ENCODE results near the gene PLAAT1. TPM values are rescaled to one million over a fixed set of nuclear protein-coding genes. Genes with fewer than 3 reads are reported as not detected.

The PLAAT1 gene
- total RNA-seq (ENCODE audit: unreplicated experiment), result 21.2 TPM
- long read RNA-seq, transcript HRASLS-201 (4 exons, 1,066 nt), result major isoform, 15 of 35 reads
- long read RNA-seq, partial matches to known transcripts, result 0 of 35 reads
- long read RNA-seq, other reads (novel, unspliced or antisense), result 20 of 35 reads

DNA sequence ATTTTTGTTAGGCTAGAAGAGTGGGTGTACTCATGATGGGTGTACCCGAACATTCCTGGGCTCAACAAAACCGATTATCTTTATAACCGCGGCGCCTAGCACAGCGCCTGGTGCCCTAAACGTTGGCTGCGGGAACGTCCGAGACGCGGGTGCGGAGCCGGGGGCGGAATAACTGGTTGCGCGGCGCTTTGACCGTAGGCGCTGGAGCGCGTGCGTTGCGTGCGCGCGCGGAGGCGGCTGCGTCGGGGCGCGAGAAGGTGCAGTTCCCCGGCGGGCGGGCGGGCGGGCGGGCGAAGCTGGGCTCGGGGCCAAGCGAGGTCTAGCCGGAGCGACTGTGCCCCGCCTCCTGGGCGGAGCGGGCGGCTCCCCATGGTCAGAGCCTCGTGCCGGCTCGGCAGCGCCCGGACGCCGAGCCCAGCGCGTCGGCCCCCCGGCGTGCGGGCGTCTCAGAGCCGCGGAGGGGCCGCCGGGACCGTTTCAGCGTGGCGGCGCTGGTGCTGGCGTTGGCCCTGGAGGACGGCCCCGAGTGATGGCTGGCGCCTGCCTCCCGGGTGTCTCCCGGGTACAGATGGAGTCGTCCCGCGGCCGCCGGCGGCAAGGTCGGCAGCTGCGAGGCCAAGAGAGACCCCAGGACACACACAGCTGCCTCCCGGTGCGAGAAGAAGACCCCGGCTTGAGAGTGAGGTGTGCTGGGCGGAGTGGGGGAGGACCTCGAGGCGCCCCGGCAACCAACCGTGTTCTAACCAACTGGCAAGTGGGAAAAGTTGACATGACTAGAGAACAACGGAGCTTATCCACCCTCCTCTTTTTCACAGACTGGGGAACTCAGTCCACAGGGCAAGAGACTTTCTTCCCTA, at the start of gene PLAAT1:
Gene PLAAT1 (plus strand): TSS at position 373 of the 857 bp plus-strand sequence. CDS start 14,429 bp downstream, outside the sequence.
- Mint-ChIP-seq H3K9me3 (ENCODE audit: unreplicated experiment) (peaks cover 11% of the 10 kb centered on the region), H3K36me3 (ENCODE audit: unreplicated experiment) (no peaks in the 10 kb centered on the region), H3K4me3 (ENCODE audit: unreplicated experiment) (peak within 1 kb of the TSS; percentile 97), H3K4me1 (ENCODE audit: low read depth, unreplicated experiment) (peaks cover 52% of the 10 kb centered on the region), H3K27me3 (ENCODE audit: unreplicated experiment) (peaks cover 9% of the 10 kb centered on the region), H3K27ac (ENCODE audit: unreplicated experiment) (peak within 1 kb of the TSS; percentile 97)
- DNase-seq, result peak; percentile 82
- TF ChIP-seq, protein P1, sequence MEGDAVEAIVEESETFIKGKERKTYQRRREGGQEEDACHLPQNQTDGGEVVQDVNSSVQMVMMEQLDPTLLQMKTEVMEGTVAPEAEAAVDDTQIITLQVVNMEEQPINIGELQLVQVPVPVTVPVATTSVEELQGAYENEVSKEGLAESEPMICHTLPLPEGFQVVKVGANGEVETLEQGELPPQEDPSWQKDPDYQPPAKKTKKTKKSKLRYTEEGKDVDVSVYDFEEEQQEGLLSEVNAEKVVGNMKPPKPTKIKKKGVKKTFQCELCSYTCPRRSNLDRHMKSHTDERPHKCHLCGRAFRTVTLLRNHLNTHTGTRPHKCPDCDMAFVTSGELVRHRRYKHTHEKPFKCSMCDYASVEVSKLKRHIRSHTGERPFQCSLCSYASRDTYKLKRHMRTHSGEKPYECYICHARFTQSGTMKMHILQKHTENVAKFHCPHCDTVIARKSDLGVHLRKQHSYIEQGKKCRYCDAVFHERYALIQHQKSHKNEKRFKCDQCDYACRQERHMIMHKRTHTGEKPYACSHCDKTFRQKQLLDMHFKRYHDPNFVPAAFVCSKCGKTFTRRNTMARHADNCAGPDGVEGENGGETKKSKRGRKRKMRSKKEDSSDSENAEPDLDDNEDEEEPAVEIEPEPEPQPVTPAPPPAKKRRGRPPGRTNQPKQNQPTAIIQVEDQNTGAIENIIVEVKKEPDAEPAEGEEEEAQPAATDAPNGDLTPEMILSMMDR (IDR thresholded peaks at IDR 0.05; ENCODE audit: partially characterized antibody, unreplicated experiment), result no peak

DNA sequence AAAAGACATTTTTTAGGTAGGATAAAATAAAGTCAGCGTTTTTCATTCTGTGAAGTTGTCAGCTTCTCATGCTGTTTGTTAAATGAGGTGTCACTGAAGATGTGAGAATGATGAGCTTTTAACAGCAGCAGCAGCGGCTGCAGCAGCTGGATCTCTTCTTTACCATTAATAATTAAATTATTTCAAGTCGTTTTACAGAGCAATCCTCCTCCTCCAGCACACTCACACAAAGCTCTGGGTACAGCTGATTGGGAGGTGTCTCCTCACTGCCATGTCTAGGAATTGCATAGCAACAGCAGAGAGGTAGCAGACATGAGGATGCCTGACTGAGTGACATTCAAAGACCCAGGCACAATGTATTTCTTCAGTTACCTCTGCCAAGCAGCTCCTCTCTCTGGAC, 46.7 kb upstream of the PLAAT1 start:
- DNase-seq, result no peak
- Mint-ChIP-seq H3K9me3 (ENCODE audit: unreplicated experiment) (peaks cover 2% of the 10 kb centered on the region), H3K27me3 (ENCODE audit: unreplicated experiment) (peaks cover 2% of the 10 kb centered on the region), H3K36me3 (ENCODE audit: unreplicated experiment) (no peaks in the 10 kb centered on the region), H3K4me1 (ENCODE audit: low read depth, unreplicated experiment) (peaks cover 21% of the 10 kb centered on the region), H3K4me3 (ENCODE audit: unreplicated experiment) (no peak overlapping the region), H3K27ac (ENCODE audit: unreplicated experiment) (no peak overlapping the region)
- TF ChIP-seq, protein P1 (IDR thresholded peaks at IDR 0.05; ENCODE audit: partially characterized antibody, unreplicated experiment), result no peak

DNA sequence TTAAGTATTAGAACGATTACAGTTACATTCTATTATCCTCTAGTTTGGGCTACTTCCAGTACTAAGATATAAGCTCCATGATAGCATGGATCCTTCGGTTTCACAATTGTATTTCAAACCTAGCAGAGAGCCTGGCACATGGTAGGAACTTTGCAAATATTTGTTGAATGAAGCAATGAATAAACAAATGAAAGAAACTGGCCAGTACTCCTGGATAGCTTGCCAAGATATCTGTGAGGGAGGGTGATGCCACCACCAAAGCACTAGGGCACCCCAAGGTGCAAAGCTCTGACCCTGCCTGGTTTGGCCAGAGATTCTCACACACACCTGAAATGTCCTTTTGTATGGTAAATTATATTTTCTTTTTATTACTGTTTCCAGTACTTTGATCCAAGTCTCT, 44.3 kb upstream of the PLAAT1 start:
- Mint-ChIP-seq H3K4me3 (ENCODE audit: unreplicated experiment) (no peak overlapping the region), H3K27me3 (ENCODE audit: unreplicated experiment) (peaks cover 2% of the 10 kb centered on the region), H3K9me3 (ENCODE audit: unreplicated experiment) (peaks cover 4% of the 10 kb centered on the region), H3K27ac (ENCODE audit: unreplicated experiment) (no peak overlapping the region), H3K4me1 (ENCODE audit: low read depth, unreplicated experiment) (peaks cover 3% of the 10 kb centered on the region), H3K36me3 (ENCODE audit: unreplicated experiment) (no peaks in the 10 kb centered on the region)
- no peak for DNase-seq
- TF ChIP-seq, protein P1 (IDR thresholded peaks at IDR 0.05; ENCODE audit: partially characterized antibody, unreplicated experiment), result no peak

DNA sequence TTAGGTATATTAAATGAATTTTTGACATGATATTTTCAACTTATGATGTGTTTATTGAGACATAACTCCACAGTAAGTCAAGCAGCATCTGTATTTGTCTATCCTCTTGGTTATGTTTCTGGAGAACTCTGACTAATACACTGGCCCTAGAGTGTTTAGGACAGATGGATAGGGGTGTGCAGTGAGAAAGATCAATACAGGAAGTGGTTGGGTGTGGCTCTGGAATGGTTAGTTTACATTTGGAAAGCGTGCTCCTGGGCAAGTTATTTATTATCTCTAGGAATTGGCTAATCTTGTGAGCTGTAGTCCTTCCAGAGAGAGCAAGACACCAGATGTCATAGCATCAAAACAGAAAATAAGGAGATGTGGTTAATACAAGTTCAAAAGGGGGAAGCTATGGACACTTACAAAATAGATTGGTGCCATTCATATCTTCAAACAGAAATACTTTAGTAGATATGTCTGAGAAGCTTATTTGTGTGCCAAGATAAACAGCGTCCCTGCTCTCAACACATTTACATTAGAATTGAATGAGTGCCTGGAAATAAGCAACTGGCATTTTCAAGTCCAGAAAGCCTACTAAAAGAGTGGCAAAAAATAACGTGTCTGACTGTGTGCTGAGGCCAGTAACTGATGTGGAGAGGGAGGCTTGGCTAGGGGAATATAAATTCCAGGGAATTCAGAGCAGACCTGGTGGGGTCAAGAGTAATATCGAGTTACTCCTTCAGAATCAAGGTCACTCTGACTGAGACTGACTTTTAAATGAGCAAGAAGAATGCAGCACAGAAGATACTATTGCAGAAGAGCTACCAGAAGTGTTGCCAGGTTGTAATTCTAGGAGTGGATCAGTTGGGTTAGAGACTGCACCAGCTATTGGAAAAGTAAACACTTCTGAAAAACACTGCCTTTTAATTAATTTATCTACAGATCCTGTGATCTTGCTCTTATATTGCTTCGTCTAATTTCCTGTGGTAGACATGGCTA, 33.4 kb upstream of the PLAAT1 start:
- TF ChIP-seq, protein P1 (IDR thresholded peaks at IDR 0.05; ENCODE audit: partially characterized antibody, unreplicated experiment), result no peak
- H3K27me3 Mint-ChIP-seq (ENCODE audit: unreplicated experiment), result no peaks in the 10 kb centered on the region
- H3K36me3 Mint-ChIP-seq (ENCODE audit: unreplicated experiment), result no peaks in the 10 kb centered on the region
- no peak overlapping the region for H3K4me3 Mint-ChIP-seq (ENCODE audit: unreplicated experiment)
- H3K9me3 Mint-ChIP-seq (ENCODE audit: unreplicated experiment), result no peaks in the 10 kb centered on the region
- DNase-seq, result no peak
- peaks cover 10% of the 10 kb centered on the region for H3K4me1 Mint-ChIP-seq (ENCODE audit: low read depth, unreplicated experiment)
- H3K27ac Mint-ChIP-seq (ENCODE audit: unreplicated experiment), result peak overlapping the region; percentile 75
